HCT116 (cell line): Measurements from ENCODE around the gene KPNB1. TPM values are rescaled to one million over a fixed set of nuclear protein-coding genes. Genes with fewer than 3 reads are reported as not detected.

Experiments used
- ATAC-seq: fragments of 200-7000 bp; cut with Tn5 transposase; 2 replicates; pipeline ENCODE4 v1.9.1; 2020; ENCODE audit warnings: mild to moderate bottlenecking, moderate library complexity
- BruUV-seq: library from RNA; stranded (reverse); fragments of 400-500 nt; replicated peaks from 2 replicates; lab custom pipeline; 2021; lab: Mats Ljungman, UMichigan
- CTCF ChIA-PET: fragments of 300-600 bp; sonication (Branson Sonifier 250); formaldehyde crosslinking; loops from one replicate; lab custom pipeline; 2021; ENCODE audit warnings: antibody characterized with exemption; lab: Charles Lee
- POLR2A ChIA-PET: fragments of 300-600, 350-600 bp; sonication (Branson Sonifier 250); formaldehyde crosslinking; loops from one replicate; lab custom pipeline; 2021; ENCODE audit warnings: antibody characterized with exemption; lab: Charles Lee
- RAD21 ChIA-PET, 2 experiments: fragments of 300-600 bp; sonication (Branson Sonifier 250); formaldehyde crosslinking; loops; one replicate each; lab custom pipeline; 2023; ENCODE audit warnings: low total read pairs in 2 of 2; ENCODE audit not compliant: uncharacterized antibody in 2 of 2, unreplicated experiment in 2 of 2, low non-redundant PET in 1 of 2; lab: Charles Lee
- DNase-seq: peaks from one replicate; pipeline ENCODE4 v3.0.0-alpha.2; 2010; ENCODE audit warnings: low read depth, low spot score
- H2AFZ ChIP-seq: fragments of 200-600 bp; shearing (Covaris generic), sonication (generic); 2 replicates; pipeline ENCODE4 v1.6.1; 2017; ENCODE audit warnings: low read depth, mixed run types, mixed read lengths, antibody characterized with exemption, low read length; ENCODE audit not compliant: poor library complexity, severe bottlenecking
- H3K27ac ChIP-seq: 2 replicates; pipeline ENCODE4 v1.5.1; 2012; ENCODE audit warnings: low read depth, low read length
- H3K27me3 ChIP-seq: fragments of 200-600 bp; sonication (generic); 2 replicates; pipeline ENCODE4 v1.6.1; 2016; ENCODE audit warnings: mixed run types, low read length, mixed read lengths; ENCODE audit not compliant: insufficient read depth
- H3K36me3 ChIP-seq, 2 experiments: fragments of 200-500 bp in 1 of 2; fragments of 200-600 bp in 1 of 2; sonication (Bioruptor generic) in 1 of 2; sonication (generic) in 1 of 2; 2 replicates each; pipeline versions ENCODE4 v1.5.1 to v1.6.1; 2014 to 2016; ENCODE audit warnings: low read length in 2 of 2, inconsistent platforms in 1 of 2, mixed read lengths in 1 of 2, mixed run types in 1 of 2; ENCODE audit not compliant: insufficient read depth in 2 of 2, control insufficient read depth in 1 of 2
- H3K4me1 ChIP-seq, 2 experiments: fragments of 200-600 bp in 1 of 2; sonication (generic) in 1 of 2; 2 replicates each; pipeline versions ENCODE4 v1.5.1 to v1.6.1; 2012 to 2017; ENCODE audit warnings: low read length in 2 of 2, inconsistent platforms in 1 of 2, mild to moderate bottlenecking in 1 of 2, mixed read lengths in 1 of 2, mixed run types in 1 of 2, moderate library complexity in 1 of 2; ENCODE audit not compliant: insufficient read depth in 2 of 2, control insufficient read depth in 1 of 2
- H3K4me2 ChIP-seq: fragments of 200-600 bp; sonication (generic); 2 replicates; pipeline ENCODE4 v1.6.1; 2017; ENCODE audit warnings: mixed run types, low read length, mixed read lengths
- H3K4me3 ChIP-seq, 2 experiments: fragments of 200-600 bp in 1 of 2; sonication (generic) in 1 of 2; replicated peaks in 1 of 2; 2 replicates each; pipeline ENCODE4 v1.5.1; 2011 to 2016; ENCODE audit warnings: low read length in 2 of 2, control low read depth in 1 of 2, low read depth in 1 of 2, mild to moderate bottlenecking in 1 of 2, mixed read lengths in 1 of 2, mixed run types in 1 of 2
- H3K79me2 ChIP-seq: fragments of 200-600 bp; sonication (generic); 2 replicates; pipeline ENCODE4 v1.6.1; 2017; ENCODE audit warnings: mild to moderate bottlenecking, mixed run types, low read length, moderate library complexity, mixed read lengths; ENCODE audit not compliant: insufficient read depth
- H3K9ac ChIP-seq: fragments of 200-600 bp; sonication (generic); 2 replicates; pipeline ENCODE4 v1.6.1; 2016; ENCODE audit warnings: low read length, mixed read lengths
- H3K9me2 ChIP-seq: fragments of 200-600 bp; sonication (generic), shearing (Covaris generic); 2 replicates; pipeline ENCODE4 v1.6.1; 2017; ENCODE audit warnings: mixed run types, mild to moderate bottlenecking, moderate library complexity; ENCODE audit not compliant: insufficient read depth
- H3K9me3 ChIP-seq, 2 experiments: fragments of 200-500 bp in 1 of 2; fragments of 200-600 bp in 1 of 2; sonication (Bioruptor generic) in 1 of 2; sonication (generic) in 1 of 2; 2 replicates each; pipeline ENCODE4 v1.6.1; 2014 to 2017; ENCODE audit warnings: low read length in 2 of 2, mixed read lengths in 2 of 2, inconsistent platforms in 1 of 2, low read depth in 1 of 2, mild to moderate bottlenecking in 1 of 2, mixed run types in 1 of 2, moderate library complexity in 1 of 2; ENCODE audit not compliant: control insufficient read depth in 1 of 2, insufficient read depth in 1 of 2
- H4K20me1 ChIP-seq: fragments of 200-600 bp; sonication (generic), shearing (Covaris generic); 2 replicates; pipeline ENCODE4 v1.6.1; 2017; ENCODE audit warnings: mixed run types, mild to moderate bottlenecking, moderate library complexity; ENCODE audit not compliant: insufficient read depth
- ATF3 ChIP-seq: IDR thresholded peaks from 2 replicates; pipeline ENCODE4 v1.6.1; 2012
- CBX3 ChIP-seq: IDR thresholded peaks from 2 replicates; pipeline ENCODE4 v1.6.1; 2012; ENCODE audit warnings: low read depth
- CTCF ChIP-seq, 3 experiments: fragments of 200-600 bp in 1 of 3; sonication (generic) in 1 of 3; IDR thresholded peaks in 2 of 3; conservative IDR thresholded peaks in 1 of 3; 2 replicates each; pipeline ENCODE4 v1.5.1; 2012 to 2017; ENCODE audit warnings: low read depth in 2 of 3, low read length in 2 of 3, antibody characterized with exemption in 1 of 3, borderline replicate concordance in 1 of 3, control low read depth in 1 of 3, mild to moderate bottlenecking in 1 of 3, mixed read lengths in 1 of 3, mixed run types in 1 of 3, moderate library complexity in 1 of 3; ENCODE audit not compliant: insufficient read depth in 1 of 3
- EGR1 ChIP-seq: IDR thresholded peaks from 2 replicates; pipeline ENCODE4 v1.6.1; 2012; ENCODE audit warnings: low read depth
- ELF1 ChIP-seq: IDR thresholded peaks from 2 replicates; pipeline ENCODE4 v1.6.1; 2012; ENCODE audit warnings: low read depth, borderline replicate concordance
- EZH2 ChIP-seq: fragments of 200-600 bp; sonication (generic); IDR thresholded peaks from 2 replicates; pipeline ENCODE4 v1.6.1; 2017; ENCODE audit warnings: antibody characterized with exemption, mixed run types
- FOSL1 ChIP-seq: IDR thresholded peaks from 2 replicates; pipeline ENCODE4 v1.6.1; 2012; ENCODE audit warnings: low read depth
- JUND ChIP-seq: IDR thresholded peaks from 2 replicates; pipeline ENCODE4 v1.6.1; 2012
- POLR2A ChIP-seq: IDR thresholded peaks from 2 replicates; pipeline ENCODE4 v1.7.0; 2011; ENCODE audit warnings: borderline replicate concordance; ENCODE audit not compliant: insufficient read depth, insufficient read length; ENCODE audit errors: extremely low read depth
- POLR2AphosphoS5 ChIP-seq: IDR thresholded peaks from 2 replicates; pipeline ENCODE4 v1.6.1; 2011; ENCODE audit warnings: mild to moderate bottlenecking, low read depth, low read length, moderate library complexity
- SIN3A ChIP-seq: IDR thresholded peaks from 2 replicates; pipeline ENCODE4 v1.6.1; 2012; ENCODE audit warnings: low read depth
- SP1 ChIP-seq: IDR thresholded peaks from 2 replicates; pipeline ENCODE4 v1.6.1; 2012; ENCODE audit warnings: low read depth
- SRF ChIP-seq: IDR thresholded peaks from 2 replicates; pipeline ENCODE4 v1.6.1; 2012; ENCODE audit warnings: low read depth
- TCF7L2 ChIP-seq: IDR thresholded peaks from 2 replicates; pipeline ENCODE4 v1.7.0; 2011; ENCODE audit warnings: borderline replicate concordance, inconsistent platforms; ENCODE audit not compliant: insufficient read depth, insufficient read length; ENCODE audit errors: extremely low read depth
- YY1 ChIP-seq: IDR thresholded peaks from 2 replicates; pipeline ENCODE4 v1.6.1; 2011; ENCODE audit warnings: low read length, low read depth, moderate library complexity, mild to moderate bottlenecking; ENCODE audit not compliant: insufficient replicate concordance; ENCODE audit errors: extremely low read depth
- ZNF274 ChIP-seq: fragments of 200-500 bp; sonication (Bioruptor generic); IDR thresholded peaks from 2 replicates; pipeline ENCODE4 v1.6.1; 2014; ENCODE audit warnings: mild to moderate bottlenecking, low read depth, low read length, inconsistent platforms
- intact Hi-C: fragments of 100-400 bp; cut with micrococcal nuclease; formaldehyde crosslinking; loops from 2 replicates; pipeline ENCODE4 v1.10.0; 2022
- total RNA-seq: library from RNA; stranded (reverse); gene quantifications from one replicate; pipeline ENCODE4 v1.2.1, GENCODE V29; 2021; ENCODE audit not compliant: unreplicated experiment

Gene KPNB1
- total RNA-seq, 1 experiment from 2014 or later, result 526 TPM

DNA sequence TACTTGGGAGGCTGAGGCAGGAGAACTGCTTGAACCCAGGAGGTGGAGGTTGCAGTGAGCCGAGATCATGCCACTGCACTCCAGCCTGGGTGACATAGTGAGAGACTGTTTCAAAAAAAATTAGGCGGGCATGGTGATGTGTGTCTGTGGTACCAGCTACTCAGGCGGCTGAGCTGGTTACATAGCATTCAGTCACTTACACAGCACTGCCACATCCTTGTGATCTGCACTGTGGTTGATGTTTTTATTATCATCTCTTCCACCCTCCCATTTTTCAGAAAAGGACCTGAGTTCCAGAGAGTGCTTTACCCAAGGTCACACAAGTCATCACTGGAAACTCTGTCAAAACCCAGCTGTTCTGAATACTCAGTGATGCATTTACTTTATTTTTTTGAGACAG is 14.8 kb upstream of the KPNB1 start:
- Histone ChIP-seq H3K27ac (no peak overlapping the region), H3K9me3 (no peaks in the 10 kb centered on the region), H3K4me1 (no peaks in the 10 kb centered on the region), H4K20me1 (no peaks in the 10 kb centered on the region), H3K9ac (no peak overlapping the region), H3K4me3 (no peak overlapping the region), H3K36me3 (no peaks in the 10 kb centered on the region), H3K9me2 (no peaks in the 10 kb centered on the region), H3K79me2 (no peaks in the 10 kb centered on the region), H3K27me3 (no peaks in the 10 kb centered on the region), H3K4me2 (no peak overlapping the region), H2AFZ (no peak overlapping the region)
- intact Hi-C loops, result no loop called here
- no peak for ATAC-seq
- DNase-seq, result no peak
- ChIA-PET RAD21 (no interaction called here), CTCF (no interaction called here), POLR2A (interaction anchor here (0.7 kb wide), 1 partner anchor 1497 kb away, joined by 3 read pairs; no protein-coding TSS in a partner anchor)
- TF ChIP-seq ATF3 (no peak), CBX3 (no peak), ELF1 (no peak), EZH2 (no peak), CTCF (IDR thresholded peaks at IDR 0.05 in 2 of 3, conservative IDR thresholded peaks at IDR 0.05 in 1 of 3; ENCODE audit: borderline replicate concordance in 1 of 3, insufficient read depth in 1 of 3, low read depth in 2 of 3, low read length in 2 of 3) (no peak), EGR1 (no peak), ZNF274 (no peak), JUND (no peak), SIN3A (no peak), POLR2A (no peak), SRF (no peak), SP1 (no peak), TCF7L2 (no peak), POLR2AphosphoS5 (no peak), FOSL1 (no peak), YY1 (no peak)
- BruUV-seq, result no TSS peak
